ENCODE results near the gene RPS6KB1.
"Not testable (repeated sequence)": the region's sequence is repeated elsewhere in the genome, so short reads cannot be mapped to it uniquely, and the experiment has no call there.

RPS6KB1 gene

DNA sequence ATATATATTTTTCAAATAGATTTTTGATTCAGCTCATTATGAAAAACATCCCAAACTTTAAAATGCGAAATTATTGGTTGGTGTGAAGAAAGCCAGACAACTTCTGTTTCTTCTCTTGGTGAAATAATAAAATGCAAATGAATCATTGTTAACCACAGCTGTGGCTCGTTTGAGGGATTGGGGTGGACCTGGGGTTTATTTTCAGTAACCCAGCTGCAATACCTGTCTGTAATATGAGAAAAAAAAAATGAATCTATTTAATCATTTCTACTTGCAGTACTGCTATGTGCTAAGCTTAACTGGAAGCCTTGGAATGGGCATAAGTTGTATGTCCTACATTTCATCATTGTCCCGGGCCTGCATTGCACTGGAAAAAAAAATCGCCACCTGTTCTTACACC is 54.4 kb downstream of the RPS6KB1 start:
- DNase-seq = not testable (repeated sequence)

GRCh38 chr17:59950049-59950448 is 57.1 kb downstream of the RPS6KB1 start:
- DNase-seq = no peak

DNA sequence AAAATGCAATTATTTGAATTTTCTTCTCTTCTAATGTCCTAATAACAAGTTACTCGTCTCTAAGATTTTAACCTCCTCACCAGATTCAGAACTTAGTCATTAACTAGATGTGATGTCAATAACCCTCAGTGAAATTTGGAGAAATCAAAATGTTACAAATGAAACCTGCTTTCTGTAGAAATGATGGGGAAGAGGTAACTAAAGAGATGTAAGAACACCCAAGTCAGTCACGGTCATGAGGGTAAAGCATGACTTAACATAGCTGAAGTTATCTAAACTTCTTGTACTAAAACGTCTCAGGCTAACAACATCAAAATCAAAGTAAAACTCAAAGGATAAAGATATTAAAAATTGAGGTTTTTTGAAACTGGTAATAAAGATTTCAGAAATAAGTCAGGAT is 61.9 kb downstream of the RPS6KB1 start:
- DNase-seq = no peak

- not testable (repeated sequence) for DNase-seq
These were observed 66.7 kb downstream of the RPS6KB1 start for GRCh38 chr17:59959574-59959973.

- DNase-seq = no peak
These were observed 69.9 kb downstream of the RPS6KB1 start for GRCh38 chr17:59962739-59963318.

- DNase-seq = no peak
These were observed 71.0 kb downstream of the RPS6KB1 start for GRCh38 chr17:59963738-59964481.

DNA sequence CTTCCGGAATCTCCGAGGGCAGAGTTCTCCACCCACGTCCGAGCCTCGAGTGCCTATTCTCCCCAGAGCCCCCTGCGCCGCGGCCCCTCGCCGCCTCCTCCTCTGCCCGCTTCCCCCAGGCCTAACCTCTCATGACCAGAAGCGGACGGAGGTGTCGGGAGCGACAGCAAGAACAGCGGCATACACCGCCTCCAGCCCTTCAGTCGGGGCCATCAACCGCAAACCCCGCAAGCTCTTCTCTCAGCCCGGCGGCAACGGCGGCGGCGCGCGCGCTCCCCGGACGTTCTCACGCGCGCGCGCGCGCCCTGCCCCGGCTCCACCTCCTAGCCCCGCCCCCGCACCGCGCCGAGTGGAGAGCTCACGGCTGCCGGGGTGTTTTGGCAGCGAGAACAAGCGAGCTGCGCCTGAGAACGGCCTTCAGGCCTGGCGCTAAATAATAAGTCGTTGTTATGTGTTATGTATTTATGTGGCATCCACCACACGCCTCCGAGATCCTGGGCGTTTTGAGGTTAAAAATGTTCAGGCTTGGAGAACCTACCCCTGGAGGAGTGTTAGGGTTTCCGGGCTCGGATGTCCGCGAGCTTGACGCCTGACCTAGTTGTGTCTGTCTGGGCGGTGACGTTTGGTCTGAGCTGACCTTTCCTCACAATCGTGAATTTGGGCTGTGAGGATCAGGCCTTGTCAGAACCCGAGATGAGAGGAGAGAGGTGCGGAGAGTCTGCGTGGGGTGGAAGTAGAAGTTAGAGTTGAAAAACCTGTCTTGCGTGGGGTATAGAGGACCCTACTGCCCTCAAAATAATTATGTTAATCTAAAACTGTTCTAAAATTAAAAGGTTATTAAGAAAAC is 71.8 kb downstream of the RPS6KB1 start, which contains the start of gene RNFT1:
TSS of gene RNFT1 (minus strand) at position 259 of the 847 bp plus-strand sequence. CDS start at position 182, 77 bp downstream.
- peak; percentile 42 to 87 for DNase-seq

- not testable (repeated sequence) for DNase-seq
These were observed 78.8 kb downstream of the RPS6KB1 start for GRCh38 chr17:59971771-59972170.

DNA sequence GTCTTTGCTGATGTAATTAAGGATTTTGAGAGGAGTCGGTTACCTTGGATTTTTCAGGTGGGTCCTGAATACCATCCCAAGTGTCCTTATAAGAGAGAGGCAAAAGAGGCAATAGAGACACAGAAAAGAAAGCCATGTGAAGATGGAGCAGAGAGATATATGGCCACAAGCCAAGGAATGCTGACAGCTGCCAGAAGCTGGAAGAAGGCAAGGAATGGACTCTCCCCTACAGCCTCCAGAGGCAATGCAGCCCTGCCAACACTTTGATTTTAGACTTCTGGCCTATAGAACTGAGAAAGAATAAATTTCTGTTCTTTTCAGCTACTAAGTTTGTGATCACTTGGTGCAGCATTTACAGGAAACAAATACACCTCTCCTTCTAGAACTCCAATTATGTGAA is 79.9 kb downstream of the RPS6KB1 start:
- peak; percentile 8 to 62 for DNase-seq

- not testable (repeated sequence) for DNase-seq
These were observed 80.6 kb downstream of the RPS6KB1 start for GRCh38 chr17:59973483-59973882.

GRCh38 chr17:59975166-59975565 is 82.2 kb downstream of the RPS6KB1 start:
- not testable (repeated sequence) for DNase-seq

DNA sequence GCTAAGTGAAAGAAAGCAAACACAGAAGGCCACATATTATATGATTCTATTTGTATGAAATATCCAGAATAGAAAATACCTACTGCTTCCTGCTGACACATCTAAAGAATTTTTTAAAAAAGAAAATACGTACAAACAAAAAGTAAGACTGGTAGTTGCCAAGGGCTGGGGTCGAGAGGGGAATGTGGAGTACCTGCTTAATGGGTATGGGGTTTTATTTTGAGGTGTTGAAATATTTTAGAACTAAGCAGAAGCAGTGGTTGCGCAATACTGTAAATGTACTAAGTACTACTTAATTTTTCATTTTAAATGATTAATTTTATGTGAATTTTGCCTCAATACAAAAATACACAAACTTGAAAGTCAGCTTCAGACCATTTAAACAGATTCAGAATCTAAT is 103.7 kb downstream of the RPS6KB1 start:
- DNase-seq = not testable (repeated sequence)
